Glomerular visceral epithelial cell (primary cell): ENCODE data around the gene ENOSF1.

ENCODE experiments used
- DNase-seq: peaks from one replicate; pipeline ENCODE4 v3.0.0-alpha.2; 2016; ENCODE audit errors: extremely low spot score

Gene ENOSF1

GRCh38 chr18:673769-674168 is 38.7 kb downstream of the ENOSF1 start:
- no peak for DNase-seq

GRCh38 chr18:673317-673716 is 39.1 kb downstream of the ENOSF1 start:
- DNase-seq, result no peak

GRCh38 chr18:671405-671804 is 41.0 kb downstream of the ENOSF1 start:
- no peak for DNase-seq

- no peak for DNase-seq
Measured at GRCh38 chr18:670522-670921, 41.9 kb downstream of the ENOSF1 start.

GRCh38 chr18:669077-669476 is 43.4 kb downstream of the ENOSF1 start:
- DNase-seq, result no peak

- DNase-seq, result no peak
Measured at GRCh38 chr18:668260-668659, 44.2 kb downstream of the ENOSF1 start.

GRCh38 chr18:666628-667027 is 45.8 kb downstream of the ENOSF1 start:
- DNase-seq, result no peak

- DNase-seq, result no peak
Measured at GRCh38 chr18:666177-666576, 46.3 kb downstream of the ENOSF1 start.

GRCh38 chr18:662197-662596 is 50.2 kb downstream of the ENOSF1 start:
- no peak for DNase-seq

- DNase-seq, result no peak
Measured at GRCh38 chr18:659597-659996, 52.8 kb downstream of the ENOSF1 start.

- no peak for DNase-seq
Measured at GRCh38 chr18:658947-659533, 53.4 kb downstream of the ENOSF1 start.

- peak; percentile 94 for DNase-seq
Measured at GRCh38 chr18:658001-658946, 54.2 kb downstream of the ENOSF1 start.

- peak; percentile 84 for DNase-seq
Measured at GRCh38 chr18:657311-658000, 55.0 kb downstream of the ENOSF1 start, which contains the start of gene TYMS. Gene TYMS, plus strand, starts transcription at chr18:657653. Its CDS starts 90 bp downstream, at chr18:657743.

- DNase-seq, result no peak
Measured at GRCh38 chr18:655445-655844, 57.0 kb downstream of the ENOSF1 start.

- no peak for DNase-seq
Measured at GRCh38 chr18:654601-655000, 57.8 kb downstream of the ENOSF1 start.

- no peak for DNase-seq
Measured at GRCh38 chr18:653512-653911, 58.9 kb downstream of the ENOSF1 start.

- no peak for DNase-seq
Measured at GRCh38 chr18:652131-652530, 60.3 kb downstream of the ENOSF1 start.

GRCh38 chr18:650428-650858 is 62.0 kb downstream of the ENOSF1 start:
- no peak for DNase-seq

GRCh38 chr18:649341-649740 is 63.1 kb downstream of the ENOSF1 start:
- DNase-seq, result no peak

- DNase-seq, result no peak
Measured at GRCh38 chr18:647304-647703, 65.1 kb downstream of the ENOSF1 start.

- peak; percentile 58 for DNase-seq
Measured at GRCh38 chr18:644395-645004, 67.9 kb downstream of the ENOSF1 start.

GRCh38 chr18:641224-641623 is 71.2 kb downstream of the ENOSF1 start:
- no peak for DNase-seq
